GM23338 (cell line): ENCODE results near the gene SLC39A11. TPM values are rescaled to one million over a fixed set of nuclear protein-coding genes. Genes with fewer than 3 reads are reported as not detected.

Experiments
- ATAC-seq: fragments of 200-7000 bp; cut with Tn5 transposase; 3 replicates; pipeline ENCODE4 v1.9.1; 2020
- DNase-seq: peaks from one replicate; pipeline ENCODE4 v3.0.0-alpha.2; 2015; ENCODE audit warnings: low spot score
- H2AFZ ChIP-seq: fragments of 200-600 bp; sonication (generic); 2 replicates; pipeline ENCODE4 v1.8.0; 2016; ENCODE audit warnings: antibody characterized with exemption, mild to moderate bottlenecking, moderate library complexity
- H3F3A ChIP-seq: fragments of 200-600 bp; sonication (generic); replicated peaks from 2 replicates; pipeline ENCODE4 v1.8.0; 2017; ENCODE audit warnings: antibody characterized with exemption, mixed run types, low read depth
- H3K27ac ChIP-seq: fragments of 200-600 bp; sonication (generic); 2 replicates; pipeline ENCODE4 v1.6.1; 2016; ENCODE audit warnings: low read depth
- H3K27me3 ChIP-seq: fragments of 200-600 bp; sonication (generic); 2 replicates; pipeline ENCODE4 v1.8.0; 2016; ENCODE audit warnings: mild to moderate bottlenecking, mixed run types, moderate library complexity; ENCODE audit not compliant: insufficient read depth
- H3K36me3 ChIP-seq: fragments of 200-600 bp; sonication (generic); 2 replicates; pipeline ENCODE4 v1.8.0; 2016; ENCODE audit warnings: mild to moderate bottlenecking; ENCODE audit not compliant: insufficient read depth
- H3K4me1 ChIP-seq: fragments of 200-600 bp; sonication (generic); 2 replicates; pipeline ENCODE4 v1.8.0; 2016; ENCODE audit warnings: mild to moderate bottlenecking, moderate library complexity; ENCODE audit not compliant: insufficient read depth
- H3K4me2 ChIP-seq: fragments of 200-600 bp; sonication (generic); 2 replicates; pipeline ENCODE4 v1.7.1; 2017; ENCODE audit warnings: mixed run types
- H3K4me3 ChIP-seq: fragments of 200-600 bp; sonication (generic); 2 replicates; pipeline ENCODE4 v1.6.1; 2016; ENCODE audit warnings: mixed run types
- H3K79me2 ChIP-seq: fragments of 200-600 bp; sonication (generic); replicated peaks from 2 replicates; pipeline ENCODE4 v1.8.0; 2017; ENCODE audit warnings: mild to moderate bottlenecking; ENCODE audit not compliant: insufficient read depth
- H3K9me2 ChIP-seq: fragments of 200-600 bp; sonication (generic); 2 replicates; pipeline ENCODE4 v1.8.0; 2017; ENCODE audit not compliant: insufficient read depth
- H4K20me1 ChIP-seq: fragments of 200-600 bp; sonication (generic); replicated peaks from 2 replicates; pipeline ENCODE4 v1.8.0; 2017; ENCODE audit warnings: mild to moderate bottlenecking; ENCODE audit not compliant: insufficient read depth
- H3K27ac Mint-ChIP-seq: 2 replicates; pipeline ENCODE4 v1.8.0; 2020; ENCODE audit warnings: inconsistent platforms, mild to moderate bottlenecking, moderate library complexity, mixed read lengths
- H3K27me3 Mint-ChIP-seq: 3 replicates; pipeline ENCODE4 v1.8.0; 2022; ENCODE audit warnings: low read depth, mild to moderate bottlenecking, moderate library complexity, mixed read lengths, inconsistent platforms; ENCODE audit not compliant: insufficient read depth, poor library complexity
- H3K36me3 Mint-ChIP-seq: 3 replicates; pipeline ENCODE4 v1.8.0; 2021; ENCODE audit warnings: low read depth, mild to moderate bottlenecking, inconsistent platforms, moderate library complexity, mixed read lengths
- H3K4me1 Mint-ChIP-seq: 3 replicates; pipeline ENCODE4 v1.8.0; 2020; ENCODE audit warnings: mild to moderate bottlenecking, inconsistent platforms, mixed read lengths
- H3K4me3 Mint-ChIP-seq: 3 replicates; pipeline ENCODE4 v1.8.0; 2021; ENCODE audit warnings: moderate library complexity, mild to moderate bottlenecking, inconsistent platforms, mixed read lengths
- H3K9me3 Mint-ChIP-seq: 3 replicates; pipeline ENCODE4 v1.8.0; 2020; ENCODE audit warnings: moderate library complexity, mild to moderate bottlenecking, inconsistent platforms, mixed read lengths
- CREB1 ChIP-seq: fragments of 250-450 bp; sonication (Bioruptor Pico); IDR thresholded peaks from 2 replicates; pipeline ENCODE4 v1.5.0; 2020; ENCODE audit warnings: low read depth, mild to moderate bottlenecking, moderate library complexity
- EZH2 ChIP-seq: fragments of 200-600 bp; sonication (generic); IDR thresholded peaks from one replicate; pipeline ENCODE4 v1.8.0; 2017; ENCODE audit warnings: antibody characterized with exemption, mild to moderate bottlenecking, low read depth; ENCODE audit not compliant: unreplicated experiment
- EZH2phosphoT487 ChIP-seq: fragments of 200-600 bp; sonication (generic); IDR thresholded peaks from one replicate; pipeline ENCODE4 v1.8.1; 2018; ENCODE audit warnings: antibody characterized with exemption; ENCODE audit not compliant: unreplicated experiment
- JUNB ChIP-seq: IDR thresholded peaks from one replicate; pipeline ENCODE4 v1.6.1; 2016; ENCODE audit warnings: antibody characterized with exemption; ENCODE audit not compliant: unreplicated experiment
- NANOG ChIP-seq: IDR thresholded peaks from 2 replicates; pipeline ENCODE4 v1.6.1; 2016; ENCODE audit warnings: antibody characterized with exemption, borderline replicate concordance
- STAT1 ChIP-seq: IDR thresholded peaks from one replicate; pipeline ENCODE4 v1.6.1; 2016; ENCODE audit warnings: antibody characterized with exemption; ENCODE audit not compliant: unreplicated experiment
- polyA plus RNA-seq: library from polyadenylated mRNA; unstranded; fragments of >200 nt; fragmentation: Nextera tagmentation; extraction: Ambion mirVana; gene quantifications from 2 replicates; pipeline ENCODE4 v1.2.1, GENCODE V29; 2016
- total RNA-seq: library from RNA; depleted of rRNA; stranded (reverse); fragments of >200 nt; shearing (Covaris generic); gene quantifications from 2 replicates; pipeline ENCODE4 v1.2.3, GENCODE V29; 2014
- TF ChIP-seq, protein P1 (sequence below): fragments of 250-450 bp; sonication (Bioruptor Pico); IDR thresholded peaks from 2 replicates; pipeline ENCODE4 v1.5.0; 2020; ENCODE audit warnings: mild to moderate bottlenecking, moderate library complexity

SLC39A11 gene
- total and polyA plus RNA-seq, 2 experiments from 2014 or later: 10.8 to 18.1 TPM

DNA sequence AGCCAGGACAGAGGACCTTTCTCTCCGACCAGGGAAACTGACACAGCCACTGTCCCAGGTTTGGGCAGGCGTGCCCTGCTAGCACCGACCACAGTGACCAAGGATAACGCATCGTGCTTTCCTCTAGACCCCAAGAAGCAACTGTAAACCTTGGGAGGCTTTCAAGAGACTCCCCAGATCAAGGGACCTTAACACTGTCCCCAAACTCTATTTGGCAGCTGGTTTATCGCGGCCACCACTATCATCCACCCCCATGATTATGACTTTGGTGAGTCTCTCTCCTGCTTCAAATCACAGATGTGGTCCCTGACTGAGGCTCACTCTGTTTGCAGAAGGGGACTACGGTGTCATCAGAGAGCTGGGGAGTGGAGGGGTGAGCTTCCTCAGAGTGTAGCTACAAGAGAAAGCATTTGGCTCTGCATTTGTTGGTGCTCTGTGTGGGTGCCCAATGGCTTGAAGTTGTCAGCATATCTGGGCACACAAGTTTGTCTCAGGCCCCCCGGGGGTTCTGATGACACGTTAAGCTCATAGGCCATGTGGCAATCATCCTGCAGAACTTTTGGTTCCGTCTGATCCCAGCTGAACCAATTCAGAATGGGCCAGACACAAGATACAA lies 408.0 kb downstream of the SLC39A11 start (continued):
- TF ChIP-seq, protein P1, sequence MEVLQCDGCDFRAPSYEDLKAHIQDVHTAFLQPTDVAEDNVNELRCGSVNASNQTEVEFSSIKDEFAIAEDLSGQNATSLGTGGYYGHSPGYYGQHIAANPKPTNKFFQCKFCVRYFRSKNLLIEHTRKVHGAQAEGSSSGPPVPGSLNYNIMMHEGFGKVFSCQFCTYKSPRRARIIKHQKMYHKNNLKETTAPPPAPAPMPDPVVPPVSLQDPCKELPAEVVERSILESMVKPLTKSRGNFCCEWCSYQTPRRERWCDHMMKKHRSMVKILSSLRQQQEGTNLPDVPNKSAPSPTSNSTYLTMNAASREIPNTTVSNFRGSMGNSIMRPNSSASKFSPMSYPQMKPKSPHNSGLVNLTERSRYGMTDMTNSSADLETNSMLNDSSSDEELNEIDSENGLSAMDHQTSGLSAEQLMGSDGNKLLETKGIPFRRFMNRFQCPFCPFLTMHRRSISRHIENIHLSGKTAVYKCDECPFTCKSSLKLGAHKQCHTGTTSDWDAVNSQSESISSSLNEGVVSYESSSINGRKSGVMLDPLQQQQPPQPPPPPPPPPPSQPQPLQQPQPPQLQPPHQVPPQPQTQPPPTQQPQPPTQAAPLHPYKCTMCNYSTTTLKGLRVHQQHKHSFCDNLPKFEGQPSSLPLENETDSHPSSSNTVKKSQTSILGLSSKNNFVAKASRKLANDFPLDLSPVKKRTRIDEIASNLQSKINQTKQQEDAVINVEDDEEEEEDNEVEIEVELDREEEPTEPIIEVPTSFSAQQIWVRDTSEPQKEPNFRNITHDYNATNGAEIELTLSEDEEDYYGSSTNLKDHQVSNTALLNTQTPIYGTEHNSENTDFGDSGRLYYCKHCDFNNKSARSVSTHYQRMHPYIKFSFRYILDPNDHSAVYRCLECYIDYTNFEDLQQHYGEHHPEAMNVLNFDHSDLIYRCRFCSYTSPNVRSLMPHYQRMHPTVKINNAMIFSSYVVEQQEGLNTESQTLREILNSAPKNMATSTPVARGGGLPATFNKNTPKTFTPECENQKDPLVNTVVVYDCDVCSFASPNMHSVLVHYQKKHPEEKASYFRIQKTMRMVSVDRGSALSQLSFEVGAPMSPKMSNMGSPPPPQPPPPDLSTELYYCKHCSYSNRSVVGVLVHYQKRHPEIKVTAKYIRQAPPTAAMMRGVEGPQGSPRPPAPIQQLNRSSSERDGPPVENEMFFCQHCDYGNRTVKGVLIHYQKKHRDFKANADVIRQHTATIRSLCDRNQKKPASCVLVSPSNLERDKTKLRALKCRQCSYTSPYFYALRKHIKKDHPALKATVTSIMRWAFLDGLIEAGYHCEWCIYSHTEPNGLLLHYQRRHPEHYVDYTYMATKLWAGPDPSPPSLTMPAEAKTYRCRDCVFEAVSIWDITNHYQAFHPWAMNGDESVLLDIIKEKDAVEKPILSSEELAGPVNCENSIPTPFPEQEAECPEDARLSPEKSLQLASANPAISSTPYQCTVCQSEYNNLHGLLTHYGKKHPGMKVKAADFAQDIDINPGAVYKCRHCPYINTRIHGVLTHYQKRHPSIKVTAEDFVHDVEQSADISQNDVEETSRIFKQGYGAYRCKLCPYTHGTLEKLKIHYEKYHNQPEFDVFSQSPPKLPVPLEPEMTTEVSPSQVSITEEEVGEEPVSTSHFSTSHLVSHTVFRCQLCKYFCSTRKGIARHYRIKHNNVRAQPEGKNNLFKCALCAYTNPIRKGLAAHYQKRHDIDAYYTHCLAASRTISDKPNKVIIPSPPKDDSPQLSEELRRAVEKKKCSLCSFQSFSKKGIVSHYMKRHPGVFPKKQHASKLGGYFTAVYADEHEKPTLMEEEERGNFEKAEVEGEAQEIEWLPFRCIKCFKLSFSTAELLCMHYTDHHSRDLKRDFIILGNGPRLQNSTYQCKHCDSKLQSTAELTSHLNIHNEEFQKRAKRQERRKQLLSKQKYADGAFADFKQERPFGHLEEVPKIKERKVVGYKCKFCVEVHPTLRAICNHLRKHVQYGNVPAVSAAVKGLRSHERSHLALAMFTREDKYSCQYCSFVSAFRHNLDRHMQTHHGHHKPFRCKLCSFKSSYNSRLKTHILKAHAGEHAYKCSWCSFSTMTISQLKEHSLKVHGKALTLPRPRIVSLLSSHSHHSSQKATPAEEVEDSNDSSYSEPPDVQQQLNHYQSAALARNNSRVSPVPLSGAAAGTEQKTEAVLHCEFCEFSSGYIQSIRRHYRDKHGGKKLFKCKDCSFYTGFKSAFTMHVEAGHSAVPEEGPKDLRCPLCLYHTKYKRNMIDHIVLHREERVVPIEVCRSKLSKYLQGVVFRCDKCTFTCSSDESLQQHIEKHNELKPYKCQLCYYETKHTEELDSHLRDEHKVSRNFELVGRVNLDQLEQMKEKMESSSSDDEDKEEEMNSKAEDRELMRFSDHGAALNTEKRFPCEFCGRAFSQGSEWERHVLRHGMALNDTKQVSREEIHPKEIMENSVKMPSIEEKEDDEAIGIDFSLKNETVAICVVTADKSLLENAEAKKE: no peak
- no peak for TF ChIP-seq NANOG
- TF ChIP-seq EZH2: no peak
- TF ChIP-seq STAT1: no peak

DNA sequence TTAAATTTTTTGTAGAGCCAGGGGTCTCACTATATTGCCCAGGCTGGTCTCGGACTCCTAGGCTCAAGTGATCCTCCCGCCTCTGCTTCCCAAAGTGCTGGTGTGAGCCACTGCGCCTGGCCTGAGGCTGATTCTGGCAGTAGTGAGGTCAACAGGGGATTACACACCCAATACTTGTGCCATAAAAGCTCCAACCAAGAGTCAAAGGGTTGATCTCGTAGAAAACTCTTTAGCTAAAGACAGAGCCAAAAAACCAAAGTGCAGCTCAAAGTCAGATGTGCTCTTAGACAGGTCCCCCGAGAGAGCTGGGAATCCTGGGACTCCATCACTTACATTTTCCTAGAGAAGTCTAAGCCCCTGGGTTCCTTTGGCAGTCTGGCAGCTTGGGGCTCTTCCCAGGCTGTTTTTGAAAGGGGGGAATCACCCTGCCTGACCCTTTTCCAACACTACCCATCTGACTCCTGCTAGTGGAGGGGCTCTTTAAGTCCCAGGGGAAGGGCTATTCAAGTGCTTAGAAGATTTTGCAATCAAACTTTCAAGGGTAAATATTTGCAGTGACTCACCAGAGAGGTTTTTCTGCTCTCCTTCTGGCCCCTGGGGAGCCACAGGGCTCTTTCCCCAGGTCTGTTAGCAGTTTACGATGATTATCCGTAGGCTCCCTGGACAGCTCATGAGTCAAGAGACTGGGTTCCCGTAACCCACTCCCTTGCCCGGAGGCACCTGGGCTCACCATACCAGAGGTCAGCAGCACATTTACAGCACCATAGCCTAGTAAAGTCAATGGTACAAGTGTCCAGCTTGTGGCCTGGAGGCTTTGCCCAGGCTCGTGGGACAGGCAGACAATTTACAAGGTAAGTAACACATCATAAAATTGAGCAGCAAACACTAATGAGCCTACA lies 408.7 kb downstream of the SLC39A11 start:
- Histone ChIP-seq H2AFZ (no peak overlapping the region), H3K9me2 (no peaks in the 10 kb centered on the region), H3F3A (no peaks in the 10 kb centered on the region), H3K4me3 (no peak overlapping the region), H3K4me2 (no peak overlapping the region), H3K27ac (no peak overlapping the region), H3K4me1 (no peaks in the 10 kb centered on the region), H4K20me1 (no peaks in the 10 kb centered on the region), H3K27me3 (no peaks in the 10 kb centered on the region), H3K79me2 (no peaks in the 10 kb centered on the region), H3K36me3 (no peaks in the 10 kb centered on the region)
- Mint-ChIP-seq H3K27me3 (peaks cover 10% of the 10 kb centered on the region), H3K36me3 (no peaks in the 10 kb centered on the region), H3K27ac (no peak overlapping the region), H3K4me3 (no peak overlapping the region), H3K9me3 (no peaks in the 10 kb centered on the region; the same call in 2 of the 3 replicates), H3K4me1 (no peaks in the 10 kb centered on the region)
- TF ChIP-seq EZH2phosphoT487 (no peak), JUNB (no peak), EZH2 (no peak), CREB1 (CRISPR knock-in tag) (no peak)
- TF ChIP-seq, protein P1: no peak
- DNase-seq (no peak), ATAC-seq (no peak)
